PC-9 (cell line): ENCODE data around the gene MAOB. TPM values are rescaled to one million over a fixed set of nuclear protein-coding genes. Genes with fewer than 3 reads are reported as not detected.

Experiments used
- BruUV-seq: library from RNA; stranded (reverse); fragments of 400-500 nt; replicated peaks from 2 replicates; lab custom pipeline; 2021; lab: Mats Ljungman, UMichigan
- CTCF ChIA-PET: fragments of 300-600 bp; sonication (Branson Sonifier 250); formaldehyde crosslinking; loops from one replicate; lab custom pipeline; 2022; ENCODE audit warnings: antibody characterized with exemption; lab: Charles Lee
- POLR2A ChIA-PET: fragments of 300-600 bp; sonication (Branson Sonifier 250); formaldehyde crosslinking; loops from one replicate; lab custom pipeline; 2022; ENCODE audit warnings: antibody characterized with exemption; ENCODE audit not compliant: unreplicated experiment; lab: Charles Lee
- DNase-seq, 2 experiments: peaks; one replicate each; pipeline versions ENCODE4 v3.0.0 to v3.0.0-alpha.2; 2015 to 2022; ENCODE audit warnings: mixed read lengths in 1 of 2
- H2AFZ ChIP-seq: fragments of 200-600 bp; sonication (generic); 2 replicates; pipeline ENCODE4 v1.8.1; 2017; ENCODE audit warnings: antibody characterized with exemption
- H3F3A ChIP-seq: fragments of 200-600 bp; sonication (generic); 2 replicates; pipeline ENCODE4 v1.8.1; 2017; ENCODE audit warnings: antibody characterized with exemption, mild to moderate bottlenecking, low read depth; ENCODE audit not compliant: insufficient read depth
- H3K27ac ChIP-seq: fragments of 200-600 bp; sonication (generic); 2 replicates; pipeline ENCODE4 v1.6.1; 2016; ENCODE audit warnings: mixed run types
- H3K27me3 ChIP-seq: fragments of 200-600 bp; sonication (generic); 2 replicates; pipeline ENCODE4 v1.6.1; 2016; ENCODE audit warnings: low read depth, mixed run types; ENCODE audit not compliant: insufficient read depth
- H3K36me3 ChIP-seq: fragments of 200-600 bp; sonication (generic); 2 replicates; pipeline ENCODE4 v1.6.1; 2016; ENCODE audit warnings: low read depth, mixed run types
- H3K4me1 ChIP-seq: fragments of 200-600 bp; sonication (generic); replicated peaks from 2 replicates; pipeline ENCODE4 v1.6.1; 2016; ENCODE audit warnings: mixed run types; ENCODE audit not compliant: insufficient read depth
- H3K4me2 ChIP-seq: fragments of 200-600 bp; sonication (generic); 2 replicates; pipeline ENCODE4 v1.6.1; 2017; ENCODE audit warnings: mixed run types
- H3K4me3 ChIP-seq: fragments of 200-600 bp; sonication (generic); 2 replicates; pipeline ENCODE4 v1.6.1; 2016; ENCODE audit warnings: mixed run types
- H3K79me2 ChIP-seq: fragments of 200-600 bp; sonication (generic); 2 replicates; pipeline ENCODE4 v1.6.1; 2017; ENCODE audit warnings: low read depth, mixed run types
- H3K9me2 ChIP-seq: fragments of 200-600 bp; sonication (generic); 2 replicates; pipeline ENCODE4 v1.8.1; 2017; ENCODE audit warnings: mild to moderate bottlenecking; ENCODE audit not compliant: insufficient read depth
- H3K9me3 ChIP-seq: fragments of 200-600 bp; sonication (generic); 2 replicates; pipeline ENCODE4 v1.8.1; 2016; ENCODE audit warnings: low read depth; ENCODE audit not compliant: insufficient read depth
- H4K20me1 ChIP-seq: fragments of 200-600 bp; sonication (generic); 2 replicates; pipeline ENCODE4 v1.8.1; 2017; ENCODE audit not compliant: insufficient read depth
- EZH2 ChIP-seq: fragments of 200-600 bp; sonication (generic); IDR thresholded peaks from 2 replicates; pipeline ENCODE4 v1.8.0; 2017; ENCODE audit warnings: antibody characterized with exemption, low read depth
- intact Hi-C: fragments of 100-400 bp; cut with micrococcal nuclease; formaldehyde crosslinking; loops from one replicate; pipeline ENCODE4 v1.10.0; 2022; ENCODE audit not compliant: unreplicated experiment
- total RNA-seq: library from RNA; stranded (reverse); gene quantifications from 2 replicates; pipeline ENCODE4 v1.2.3, GENCODE V29; 2021
- TF ChIP-seq, protein P1 (sequence below): fragments of 200-600 bp; sonication (generic); conservative IDR thresholded peaks from 2 replicates; pipeline ENCODE4 v1.6.1; 2017; ENCODE audit warnings: mixed run types, antibody characterized with exemption, mild to moderate bottlenecking, moderate library complexity

The MAOB gene
- total RNA-seq, 1 experiment from 2014 or later, result 0.74 TPM

DNA sequence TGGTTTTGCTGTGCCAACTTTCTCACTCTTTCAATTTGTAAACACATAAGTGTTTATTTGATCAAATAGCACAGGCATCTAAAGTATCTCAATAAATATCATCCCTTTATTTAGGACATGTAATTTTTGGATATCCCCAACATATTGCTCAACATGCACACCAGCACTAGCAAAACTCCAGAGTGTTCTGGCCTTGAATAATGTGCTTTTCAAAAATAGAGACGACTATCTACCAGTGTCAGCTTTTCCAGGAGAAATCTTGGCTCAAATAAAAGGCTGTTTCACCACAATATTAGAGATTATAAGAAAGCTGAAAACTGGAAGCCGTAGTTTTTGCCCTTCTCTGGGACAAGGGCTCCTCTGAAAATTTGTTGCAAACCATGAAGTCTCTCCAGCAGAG, 67.0 kb downstream of the MAOB start:
- Histone ChIP-seq H3K79me2 (no peaks in the 10 kb centered on the region), H3K4me3 (no peak overlapping the region), H3K27me3 (no peaks in the 10 kb centered on the region), H3K4me1 (no peaks in the 10 kb centered on the region), H3K36me3 (no peaks in the 10 kb centered on the region), H3K4me2 (no peak overlapping the region), H3F3A (no peaks in the 10 kb centered on the region), H2AFZ (no peak overlapping the region), H3K27ac (no peak overlapping the region), H3K9me3 (no peaks in the 10 kb centered on the region), H3K9me2 (no peaks in the 10 kb centered on the region), H4K20me1 (no peaks in the 10 kb centered on the region)
- TF ChIP-seq, protein P1, sequence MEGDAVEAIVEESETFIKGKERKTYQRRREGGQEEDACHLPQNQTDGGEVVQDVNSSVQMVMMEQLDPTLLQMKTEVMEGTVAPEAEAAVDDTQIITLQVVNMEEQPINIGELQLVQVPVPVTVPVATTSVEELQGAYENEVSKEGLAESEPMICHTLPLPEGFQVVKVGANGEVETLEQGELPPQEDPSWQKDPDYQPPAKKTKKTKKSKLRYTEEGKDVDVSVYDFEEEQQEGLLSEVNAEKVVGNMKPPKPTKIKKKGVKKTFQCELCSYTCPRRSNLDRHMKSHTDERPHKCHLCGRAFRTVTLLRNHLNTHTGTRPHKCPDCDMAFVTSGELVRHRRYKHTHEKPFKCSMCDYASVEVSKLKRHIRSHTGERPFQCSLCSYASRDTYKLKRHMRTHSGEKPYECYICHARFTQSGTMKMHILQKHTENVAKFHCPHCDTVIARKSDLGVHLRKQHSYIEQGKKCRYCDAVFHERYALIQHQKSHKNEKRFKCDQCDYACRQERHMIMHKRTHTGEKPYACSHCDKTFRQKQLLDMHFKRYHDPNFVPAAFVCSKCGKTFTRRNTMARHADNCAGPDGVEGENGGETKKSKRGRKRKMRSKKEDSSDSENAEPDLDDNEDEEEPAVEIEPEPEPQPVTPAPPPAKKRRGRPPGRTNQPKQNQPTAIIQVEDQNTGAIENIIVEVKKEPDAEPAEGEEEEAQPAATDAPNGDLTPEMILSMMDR, result no peak
- no peak for TF ChIP-seq EZH2
- no peak for DNase-seq
- ChIA-PET POLR2A (no interaction called here), CTCF (no interaction called here)
- no TSS peak for BruUV-seq
- intact Hi-C loops, result no loop called here

DNA sequence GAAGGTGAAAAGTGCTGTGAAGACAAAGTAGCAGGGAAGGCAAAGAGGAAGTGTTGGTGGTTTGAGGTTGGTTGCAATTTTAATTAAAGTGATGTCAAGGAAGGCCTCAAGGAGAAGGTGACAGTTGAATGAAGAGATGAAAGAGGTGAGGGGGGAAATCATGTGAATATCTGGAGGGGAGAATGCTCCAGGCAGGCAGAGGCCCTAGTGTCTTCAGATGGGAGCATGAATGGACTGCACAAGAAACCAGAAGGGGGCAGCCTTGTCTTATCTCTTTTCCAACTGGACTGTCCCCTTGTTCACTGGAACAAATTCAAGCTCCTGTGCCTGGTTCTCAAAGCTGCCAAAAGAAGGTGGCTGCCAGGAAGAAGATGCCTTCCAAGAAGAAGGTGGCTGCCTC, 68.4 kb downstream of the MAOB start:
- Histone ChIP-seq H3K4me3 (no peak overlapping the region), H3K27me3 (no peaks in the 10 kb centered on the region), H3F3A (no peaks in the 10 kb centered on the region), H3K4me1 (no peaks in the 10 kb centered on the region), H3K79me2 (no peaks in the 10 kb centered on the region), H3K27ac (no peak overlapping the region), H4K20me1 (no peaks in the 10 kb centered on the region), H3K9me2 (no peaks in the 10 kb centered on the region), H3K4me2 (no peak overlapping the region), H2AFZ (no peak overlapping the region), H3K36me3 (no peaks in the 10 kb centered on the region), H3K9me3 (no peaks in the 10 kb centered on the region)
- POLR2A ChIA-PET, result no interaction called here
- intact Hi-C loops, result no loop called here
- TF ChIP-seq, protein P1, result no peak
- TF ChIP-seq EZH2, result no peak
- CTCF ChIA-PET, result no interaction called here
- no peak for DNase-seq
- no TSS peak for BruUV-seq

DNA sequence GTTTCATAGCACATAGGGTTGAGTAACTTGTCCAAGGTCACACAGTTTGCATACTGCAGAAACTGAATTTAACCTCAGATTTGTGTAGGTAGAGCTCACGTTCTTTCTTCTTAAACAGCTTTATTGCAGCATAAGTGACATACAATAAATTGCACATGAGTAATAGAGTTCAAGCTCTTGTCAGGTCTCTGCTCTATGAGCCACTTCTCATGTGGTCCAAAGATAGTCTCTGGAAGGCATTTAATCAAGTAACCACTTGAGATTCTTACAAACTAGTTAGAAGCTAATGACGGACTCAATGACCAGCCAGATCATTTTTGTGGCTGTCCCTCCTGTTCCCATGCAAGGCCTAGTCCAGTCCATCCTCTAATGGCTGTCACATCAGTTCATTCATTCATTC, 68.9 kb downstream of the MAOB start:
- TF ChIP-seq, protein P1, result no peak
- no peak for TF ChIP-seq EZH2
- Histone ChIP-seq H3K4me1 (no peaks in the 10 kb centered on the region), H3F3A (no peaks in the 10 kb centered on the region), H3K27me3 (no peaks in the 10 kb centered on the region), H3K9me3 (no peaks in the 10 kb centered on the region), H2AFZ (no peak overlapping the region), H3K79me2 (no peaks in the 10 kb centered on the region), H3K9me2 (no peaks in the 10 kb centered on the region), H3K4me2 (no peak overlapping the region), H4K20me1 (no peaks in the 10 kb centered on the region), H3K27ac (no peak overlapping the region), H3K36me3 (no peaks in the 10 kb centered on the region), H3K4me3 (no peak overlapping the region)
- no TSS peak for BruUV-seq
- no peak for DNase-seq
- intact Hi-C loops, result no loop called here
- POLR2A ChIA-PET, result interaction anchor here (0.6 kb wide), 1 partner anchor 1655 kb away, joined by 3 read pairs; no protein-coding TSS in a partner anchor
- CTCF ChIA-PET, result no interaction called here
